NCI-H524 (cell line): Measurements from ENCODE around the gene ZNF70.
A peak's percentile ranks its signal among the peaks of the same experiment; 100 is the strongest.

ENCODE experiments used
- DNase-seq, 2 experiments: peaks; one replicate each; lab custom pipeline; 2025; lab: John Stamatoyannopoulos, UW

ZNF70 gene

DNA sequence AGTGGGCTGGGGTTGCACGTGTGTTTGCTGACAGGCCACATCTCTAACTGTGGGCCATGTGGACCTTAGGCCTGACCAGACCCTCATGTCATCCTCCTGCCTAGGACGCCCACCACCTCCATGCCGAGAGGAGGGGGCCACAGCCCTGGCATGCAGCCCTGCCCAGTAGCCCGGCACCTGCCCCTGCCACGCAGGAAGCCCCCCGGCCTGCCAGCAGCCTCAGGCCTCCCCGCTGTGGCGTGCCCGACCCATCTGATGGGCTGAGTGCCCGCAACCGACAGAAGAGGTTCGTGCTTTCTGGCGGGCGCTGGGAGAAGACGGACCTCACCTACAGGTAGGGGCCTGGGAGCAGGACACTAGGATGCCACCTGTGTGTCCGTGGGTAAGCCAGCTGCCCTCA is 28.2 kb upstream of the ZNF70 start:
- no peak for DNase-seq

DNA sequence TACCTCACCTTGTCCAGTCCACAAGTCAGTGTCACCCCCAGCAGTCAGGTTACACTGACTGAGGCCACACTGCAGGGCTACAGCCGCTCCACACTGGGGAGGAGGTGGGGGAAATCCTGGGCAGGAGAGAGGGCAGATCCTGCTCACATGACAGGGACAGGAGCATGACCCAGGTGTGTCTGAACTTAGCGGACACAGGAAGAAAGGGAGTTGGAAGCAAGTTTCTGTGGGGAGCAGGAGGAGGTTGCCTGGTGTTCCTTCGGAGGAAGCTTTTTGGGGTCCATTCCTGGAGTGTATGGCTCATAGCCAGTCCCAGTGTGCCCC is 27.6 kb upstream of the ZNF70 start:
- no peak for DNase-seq

DNA sequence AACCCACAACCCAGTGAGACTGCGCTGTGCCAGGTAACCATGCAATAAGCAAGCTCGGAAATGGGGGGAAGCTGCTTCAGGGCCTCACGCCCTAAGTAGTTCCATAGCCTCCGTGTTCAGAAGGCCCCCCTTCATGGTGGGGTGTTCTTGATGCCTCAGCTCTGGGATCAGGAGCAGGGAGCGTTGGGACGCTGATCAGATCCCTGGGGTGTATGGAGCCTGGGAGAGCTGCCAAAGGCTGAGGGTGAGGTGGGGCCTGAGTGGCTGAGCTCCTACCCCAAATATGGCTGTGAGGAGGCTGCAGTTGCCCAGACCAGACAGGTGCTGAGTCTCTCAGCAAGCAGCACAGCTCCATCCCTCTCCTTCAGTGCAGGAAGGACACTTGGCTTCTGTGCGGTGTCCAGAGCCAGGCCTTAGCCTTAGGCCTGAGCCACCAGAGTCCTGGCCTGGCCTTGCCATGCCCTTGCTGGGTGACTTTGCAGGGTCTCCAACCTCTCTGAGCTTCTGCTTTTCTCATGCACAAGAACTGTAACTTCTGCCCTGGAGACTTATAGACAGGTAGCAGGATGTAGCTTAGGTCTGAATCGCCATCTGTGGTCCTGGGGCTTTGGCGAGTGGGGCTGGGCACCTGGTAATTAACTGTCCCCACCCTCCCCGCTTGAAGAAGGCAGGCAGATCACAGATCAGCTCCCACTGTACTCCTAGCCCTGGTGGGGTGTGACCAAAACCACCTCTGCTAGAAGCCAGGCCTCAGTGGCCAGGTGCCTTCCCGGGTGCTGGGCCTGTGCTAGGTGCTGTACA is 27.1 kb upstream of the ZNF70 start:
- no peak for DNase-seq

DNA sequence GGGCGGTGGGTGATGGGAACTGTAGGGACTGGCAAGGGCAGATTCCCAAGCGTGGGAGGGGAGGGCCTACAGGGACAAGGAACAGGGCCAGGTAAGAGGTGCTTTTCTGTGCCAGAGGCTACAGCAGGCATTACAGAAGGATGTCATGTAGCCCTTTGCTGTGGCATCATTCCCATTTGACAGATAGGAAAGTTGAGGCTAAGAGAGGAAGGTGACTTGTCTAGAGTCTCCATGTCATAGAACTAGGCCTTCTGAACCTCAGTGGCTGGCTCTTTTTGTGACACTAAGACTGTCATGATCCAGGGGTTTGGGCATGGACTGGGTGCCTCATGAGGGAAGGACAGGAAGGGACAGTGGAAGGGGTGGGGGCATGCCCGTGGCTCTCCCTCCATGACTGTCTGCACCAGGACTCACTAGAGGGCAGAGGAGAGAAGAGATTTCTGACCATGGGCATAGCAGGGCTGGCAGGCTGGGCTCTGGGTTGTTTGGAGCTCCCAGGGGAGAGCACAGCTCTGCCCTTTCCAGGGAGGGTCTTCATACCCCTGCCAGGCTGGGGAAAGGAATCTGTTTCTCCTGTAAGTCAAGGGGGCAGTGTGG is 25.0 kb upstream of the ZNF70 start:
- DNase-seq: peak in 1 of 2 experiments; percentile 46

DNA sequence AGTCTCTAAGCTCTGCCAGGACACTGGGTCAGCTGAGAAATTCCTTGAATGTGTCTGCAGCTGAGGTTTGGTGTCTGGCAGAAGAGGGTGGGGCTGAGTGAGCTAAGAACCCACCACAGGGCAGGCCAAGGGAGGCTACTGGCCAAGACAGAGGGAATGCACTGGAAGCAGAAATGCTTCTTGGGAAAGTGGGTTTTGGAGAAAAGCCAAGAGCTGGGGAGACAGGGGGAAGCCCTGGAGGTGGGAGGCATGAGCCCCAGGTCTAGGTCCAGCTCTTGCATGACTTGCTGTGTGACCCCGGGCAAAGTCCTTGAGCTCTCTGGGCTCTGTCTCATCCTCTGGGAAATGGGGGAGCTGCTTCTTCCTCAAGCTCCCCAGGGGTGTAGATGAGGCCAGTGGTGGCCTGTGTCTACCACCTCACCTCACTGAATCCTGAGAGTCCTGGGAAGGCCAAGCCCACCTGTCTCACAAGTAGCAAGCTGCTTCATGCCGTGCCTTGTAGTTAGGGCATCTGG is 24.1 kb upstream of the ZNF70 start:
- DNase-seq: no peak

DNA sequence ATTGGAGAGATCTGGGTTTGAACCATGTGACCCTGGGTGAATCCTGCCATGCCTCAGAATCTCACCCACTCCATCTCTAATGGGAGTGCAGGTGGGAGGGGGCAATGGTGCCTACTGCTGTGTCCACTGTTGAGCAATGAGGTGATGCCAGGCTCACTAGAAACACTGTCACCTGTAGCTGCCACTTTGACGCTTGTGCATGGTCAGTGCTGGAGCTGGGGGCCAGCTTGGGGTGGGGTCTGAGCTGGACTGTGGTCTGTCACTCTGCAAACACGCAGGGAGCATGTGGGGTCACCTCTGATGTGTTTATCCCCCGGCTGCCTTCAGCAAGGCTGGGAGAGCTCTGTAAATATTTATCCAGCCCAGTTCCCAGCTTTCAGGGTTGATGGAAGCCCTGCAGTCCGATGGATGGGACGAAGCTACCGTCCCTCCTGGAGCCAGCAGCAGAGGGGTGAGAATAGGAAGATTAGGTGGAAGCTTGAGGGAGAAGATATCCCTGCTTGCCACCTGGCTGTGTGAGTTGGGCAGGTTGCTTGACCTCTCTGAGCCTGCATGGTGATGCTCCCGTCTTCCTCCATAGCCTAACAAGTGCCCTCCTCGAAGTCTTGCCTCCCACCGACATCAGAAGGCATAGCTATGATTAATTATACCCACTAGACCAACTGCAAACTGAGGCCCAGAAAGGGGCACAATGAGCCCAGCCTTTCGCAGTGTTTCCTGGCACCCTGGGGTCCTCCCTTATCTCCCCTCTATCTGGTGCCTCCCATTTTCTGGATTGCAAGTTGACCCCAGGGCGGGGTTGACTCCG is 23.4 kb upstream of the ZNF70 start:
- no peak for DNase-seq

DNA sequence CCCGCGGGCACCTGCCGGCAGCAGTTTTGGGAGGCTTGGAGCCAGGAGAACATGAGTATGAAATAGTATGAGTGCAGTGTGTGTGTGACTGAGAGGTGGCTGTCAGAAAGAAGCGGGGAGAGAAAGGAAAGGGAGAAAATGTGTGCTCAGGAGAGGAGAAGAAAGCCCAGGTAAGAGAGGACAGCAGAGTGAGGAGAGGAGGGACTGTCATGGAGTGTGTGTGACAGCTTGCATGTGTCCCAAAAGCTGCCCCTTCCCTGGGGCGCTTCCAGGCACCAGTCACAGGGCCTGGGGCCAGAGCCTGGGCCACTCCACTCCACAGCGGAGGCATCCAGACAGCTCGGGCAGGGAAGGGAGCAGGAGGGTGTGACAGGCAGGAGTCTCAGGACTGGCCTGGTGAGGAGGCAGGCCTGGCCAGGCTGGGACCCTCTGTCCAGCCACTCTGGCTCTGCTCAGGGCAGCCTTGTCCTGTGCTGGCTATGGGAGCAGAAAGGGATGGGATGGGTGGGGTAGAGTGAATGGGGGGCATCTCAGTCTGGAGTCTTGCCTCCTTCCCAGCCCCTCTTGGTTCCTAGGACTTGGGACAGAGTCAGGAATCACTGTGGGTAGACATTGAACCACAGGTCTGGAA is 22.7 kb upstream of the ZNF70 start:
- no peak for DNase-seq

DNA sequence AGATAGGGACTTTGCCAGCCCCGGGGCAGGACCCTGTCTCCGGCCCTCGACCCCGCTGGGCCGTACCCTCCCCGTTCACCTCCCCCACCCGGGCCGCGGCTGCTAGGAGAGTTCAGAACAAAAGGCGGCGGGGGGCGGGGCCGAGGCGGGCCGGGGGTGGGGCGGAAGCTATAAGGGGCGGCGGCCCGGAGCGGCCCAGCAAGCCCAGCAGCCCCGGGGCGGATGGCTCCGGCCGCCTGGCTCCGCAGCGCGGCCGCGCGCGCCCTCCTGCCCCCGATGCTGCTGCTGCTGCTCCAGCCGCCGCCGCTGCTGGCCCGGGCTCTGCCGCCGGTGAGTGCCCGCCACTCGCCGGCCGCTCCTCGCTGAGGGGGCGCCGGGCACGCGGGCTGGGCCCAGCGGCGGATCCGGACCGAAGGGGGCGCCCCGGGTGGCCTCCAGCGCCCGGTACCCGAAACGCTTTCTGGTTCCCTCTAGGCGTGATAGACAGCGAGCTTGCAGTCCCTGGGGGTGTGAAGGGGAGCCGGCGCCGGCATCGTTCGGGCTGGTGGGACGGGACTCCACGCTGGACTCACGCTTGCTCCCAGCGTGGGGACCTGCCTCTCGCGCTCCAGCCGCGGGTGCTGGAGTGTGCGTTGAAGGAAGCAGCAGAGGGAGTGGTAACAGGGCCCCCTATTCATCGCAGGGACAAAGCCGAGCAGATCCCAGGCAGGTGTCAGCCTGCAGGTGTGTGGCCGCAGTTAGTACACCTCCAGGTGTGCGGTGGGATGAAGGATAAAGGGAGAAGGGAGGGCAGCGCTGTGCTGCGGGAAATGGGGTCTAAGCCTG is 21.9 kb upstream of the ZNF70 start, which contains the start of gene MMP11:
Gene MMP11, plus strand, starts transcription at position 201 of the 825 bp plus-strand sequence. Its CDS starts 22 bp downstream, at position 223.
- DNase-seq: peak in 1 of 2 experiments; percentile 51

DNA sequence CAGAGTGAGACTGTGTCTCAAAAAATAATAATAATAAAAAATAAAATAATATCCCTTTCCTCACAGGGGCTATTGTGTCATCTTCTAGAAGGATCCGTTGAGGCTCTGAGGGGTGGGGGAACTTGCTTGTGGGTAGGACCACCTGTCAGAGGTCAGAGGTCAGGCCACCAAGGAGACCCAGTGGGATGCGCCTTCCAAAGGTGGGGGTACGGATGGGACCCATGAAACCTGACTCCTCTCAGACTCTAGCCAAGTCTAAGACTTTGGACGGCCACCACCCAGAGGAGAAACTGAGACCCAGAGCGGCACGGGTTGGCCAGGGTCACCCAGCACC is 21.4 kb upstream of the ZNF70 start:
- no peak for DNase-seq

DNA sequence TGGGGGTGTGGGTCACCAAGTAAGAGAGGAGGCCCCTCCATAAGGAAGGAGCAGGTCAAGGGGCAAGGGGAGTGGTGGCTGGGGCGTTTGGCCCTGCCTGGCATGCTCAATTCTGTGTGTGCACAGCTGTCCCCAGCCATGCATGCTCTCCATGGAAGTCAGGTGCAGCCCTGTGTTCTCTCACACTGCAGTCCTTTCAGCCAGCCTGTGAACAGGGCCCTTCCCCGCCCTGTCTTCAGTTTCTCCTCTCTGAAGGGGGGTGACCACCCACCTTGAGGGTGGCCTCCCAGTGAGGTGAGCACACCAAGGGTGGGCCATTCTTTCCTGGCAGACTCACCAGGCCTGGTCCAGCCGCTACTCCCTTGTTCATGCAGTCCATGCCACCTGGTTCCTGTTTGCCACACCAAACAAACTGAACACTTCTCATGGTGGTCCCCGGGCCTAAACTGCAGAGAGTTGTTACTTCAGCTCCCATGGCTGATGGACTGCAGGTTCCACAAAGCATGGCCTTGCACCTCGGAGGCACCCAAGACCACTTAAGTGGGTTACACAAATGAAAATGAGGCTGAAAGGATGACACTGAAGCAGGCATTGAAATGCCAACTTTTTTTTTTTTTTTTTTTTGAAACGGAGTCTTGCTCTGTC is 18.5 kb upstream of the ZNF70 start:
- DNase-seq: no peak

DNA sequence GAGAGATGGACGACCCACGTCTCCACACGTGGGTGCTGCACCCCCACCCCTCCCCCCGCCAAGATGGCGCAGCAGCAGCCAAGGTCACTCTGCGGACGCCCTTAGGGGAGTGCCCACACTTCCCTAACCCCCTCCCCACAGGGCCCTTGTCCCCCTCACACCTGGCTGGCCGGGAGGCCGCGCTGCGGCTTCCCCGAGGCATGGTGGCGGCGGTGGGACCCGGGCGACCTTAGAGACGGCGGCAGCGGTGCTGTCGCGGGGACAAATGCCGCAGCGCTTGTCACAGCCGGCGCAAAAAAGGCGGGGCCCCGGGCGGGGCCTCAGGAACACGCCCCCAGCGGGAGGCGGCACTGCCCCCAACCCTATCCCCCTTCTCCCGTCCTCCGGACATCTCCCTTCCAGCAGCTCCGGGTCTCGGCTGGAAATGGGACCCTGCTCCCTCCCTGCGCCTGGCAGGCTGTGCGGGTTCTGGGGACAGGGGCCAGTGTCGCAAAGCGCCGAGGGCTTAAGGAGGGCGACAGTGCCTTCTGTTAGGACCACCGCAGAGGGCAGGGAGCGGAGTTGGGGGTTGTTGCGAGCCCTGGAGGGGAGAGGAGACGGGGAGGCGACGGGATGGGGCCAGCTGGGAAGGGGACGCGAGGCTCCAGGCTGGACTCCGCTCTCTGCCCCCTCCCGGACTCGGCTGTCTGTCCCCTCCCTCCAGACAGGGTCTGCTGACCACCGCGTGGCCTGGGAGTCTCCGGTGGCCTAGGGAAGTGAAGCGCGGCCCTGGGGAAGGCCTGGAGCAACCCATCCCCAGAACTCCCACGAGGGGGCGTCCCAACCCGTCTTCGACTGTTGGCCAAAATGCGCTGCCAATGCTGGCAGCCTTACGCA is 17.0 kb upstream of the ZNF70 start, which contains the start of gene CHCHD10:
Gene CHCHD10, minus strand, starts transcription at position 300 of the 876 bp plus-strand sequence. Its CDS starts 98 bp downstream, at position 202.
- DNase-seq: peak; percentile 80 to 86

DNA sequence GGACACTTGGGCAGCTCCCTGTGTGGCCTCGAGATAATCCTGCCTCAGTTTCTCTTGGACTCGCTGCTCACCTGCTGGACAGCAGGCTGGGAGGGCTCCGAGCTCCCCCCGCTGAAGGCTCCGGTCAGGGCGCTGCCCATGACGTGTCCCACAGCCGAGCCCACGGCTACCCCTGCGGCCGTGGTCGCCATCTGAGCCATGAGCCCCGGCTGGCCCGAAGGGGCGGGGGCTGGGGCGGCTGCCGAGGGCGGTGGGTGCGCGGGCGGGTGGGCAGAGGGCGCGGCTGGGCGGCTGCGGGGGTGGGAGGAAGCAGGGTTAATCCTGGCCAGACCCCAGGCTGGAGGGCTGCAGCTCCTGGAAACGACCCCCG is 16.4 kb upstream of the ZNF70 start:
- no peak for DNase-seq

DNA sequence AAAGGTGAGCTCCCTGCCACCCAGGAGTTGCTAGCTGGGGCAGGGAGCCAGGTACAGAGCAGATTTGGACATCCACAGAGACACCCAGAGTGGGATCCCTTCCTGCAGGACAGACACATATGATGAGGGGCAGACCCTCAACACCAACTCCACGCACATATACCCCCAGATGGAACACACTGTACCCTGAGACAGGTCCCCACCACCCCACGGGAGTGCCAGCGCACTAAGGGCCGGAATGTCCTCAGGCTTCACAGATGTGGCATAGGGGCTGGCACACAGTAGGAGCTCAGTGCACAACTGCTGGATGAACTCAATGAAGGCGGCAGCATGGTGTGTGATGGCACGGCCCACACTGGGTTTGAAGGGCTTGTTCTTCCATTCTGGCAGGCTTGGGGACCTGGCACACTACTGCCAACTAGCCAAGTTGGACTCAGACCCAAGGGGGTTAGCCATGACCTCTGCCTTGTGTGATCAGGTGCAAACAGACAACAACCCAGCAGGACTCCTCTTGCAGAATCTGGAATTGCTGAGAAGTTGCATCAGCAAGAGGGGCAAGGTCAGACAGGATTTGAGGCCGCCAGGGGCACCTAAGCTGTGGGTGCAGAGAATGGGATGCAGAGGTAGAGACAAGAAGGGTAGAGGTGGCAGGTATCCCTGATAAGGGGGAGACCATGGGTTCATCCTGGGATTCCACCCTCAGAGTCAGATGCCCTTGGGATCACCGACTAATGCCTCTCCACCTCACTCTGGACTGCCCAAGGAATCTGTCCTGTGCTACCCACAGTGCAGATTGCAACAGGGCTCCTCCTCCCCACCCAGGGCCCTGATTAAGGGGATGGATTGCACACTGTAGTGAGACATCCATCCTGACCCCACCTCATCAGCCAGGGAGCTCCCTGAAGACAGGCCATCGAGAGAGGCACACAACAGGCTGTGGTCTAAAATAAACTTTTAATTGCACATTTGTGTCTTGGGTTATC is 14.3 kb upstream of the ZNF70 start:
- no peak for DNase-seq

DNA sequence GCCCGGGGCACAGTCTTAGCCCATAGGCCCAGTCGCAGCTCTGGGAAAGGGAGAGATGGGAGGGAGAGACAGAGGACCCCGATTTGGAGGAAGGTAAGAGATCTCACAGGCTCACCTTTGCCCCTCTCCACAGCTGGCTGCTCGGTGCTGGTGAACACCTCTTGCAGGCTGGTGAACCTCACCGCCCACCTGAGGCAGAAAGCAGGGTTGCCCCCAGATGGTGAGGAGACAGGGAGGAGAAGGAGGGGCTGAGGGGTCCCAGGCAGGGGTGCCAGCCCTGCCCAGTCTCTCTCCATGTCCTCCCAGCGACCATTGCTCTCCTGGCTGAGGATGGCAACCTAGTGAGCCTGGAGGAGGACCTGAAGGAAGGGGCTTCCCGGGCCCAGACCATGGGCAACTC is 13.0 kb upstream of the ZNF70 start:
- DNase-seq: no peak

DNA sequence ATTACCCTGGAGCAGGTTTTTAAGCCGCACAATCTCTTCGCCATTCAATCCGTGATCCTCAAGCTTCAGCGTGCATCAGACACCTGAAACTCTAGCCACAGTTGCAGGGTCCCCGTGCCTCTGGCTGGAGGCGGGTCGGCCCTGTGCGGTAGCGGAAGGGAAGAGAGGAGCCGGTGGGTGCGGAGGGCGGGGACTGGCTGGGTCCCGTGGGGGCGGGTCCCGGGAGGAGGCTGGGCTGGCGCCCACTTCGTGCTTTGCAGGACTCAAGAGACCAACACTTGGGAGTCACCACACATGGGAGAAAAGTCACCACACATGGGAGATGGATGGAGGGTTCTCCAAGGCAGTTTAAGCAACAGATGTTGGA is 12.7 kb upstream of the ZNF70 start:
- DNase-seq: no peak

DNA sequence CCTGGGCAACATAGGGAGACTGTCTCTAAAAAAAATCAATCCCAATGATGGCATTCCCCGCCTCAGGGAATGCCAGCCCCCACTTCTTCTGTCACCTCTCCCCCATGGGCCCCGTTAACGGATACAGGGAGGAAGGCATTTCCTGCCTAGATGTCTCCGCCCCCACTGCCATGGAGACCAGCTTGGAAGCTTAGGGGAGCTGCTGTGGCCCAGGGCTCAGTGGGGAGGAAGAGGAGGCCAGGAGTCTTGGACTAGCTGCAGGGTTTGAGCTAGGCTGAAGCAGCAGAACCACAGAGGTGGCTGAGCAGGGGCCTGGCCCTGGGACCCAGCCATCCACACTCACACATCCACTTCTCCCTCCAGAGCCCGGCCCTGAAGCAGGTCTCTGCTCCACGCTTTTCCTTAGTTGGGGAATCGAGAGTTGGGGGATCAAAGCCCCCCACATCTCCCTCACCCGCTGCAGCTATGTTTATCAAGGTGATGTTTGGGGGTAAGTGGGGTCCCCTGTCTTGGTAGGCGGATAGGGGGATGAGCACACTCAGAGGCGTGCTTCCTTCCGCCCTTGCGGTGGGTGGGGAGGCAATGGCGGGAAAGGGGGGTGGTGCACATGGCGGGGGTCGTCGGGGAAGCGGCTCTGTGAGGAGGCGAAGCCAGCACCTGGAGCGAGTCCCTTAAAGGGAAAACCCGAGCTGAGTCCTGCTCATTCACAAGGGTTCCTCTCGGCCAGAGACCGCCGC is 12.1 kb upstream of the ZNF70 start, which contains the start of gene C22orf15:
Gene C22orf15, plus strand, starts transcription at position 149 of the 737 bp plus-strand sequence. Its CDS starts 317 bp downstream, at position 466.
- DNase-seq: no peak

DNA sequence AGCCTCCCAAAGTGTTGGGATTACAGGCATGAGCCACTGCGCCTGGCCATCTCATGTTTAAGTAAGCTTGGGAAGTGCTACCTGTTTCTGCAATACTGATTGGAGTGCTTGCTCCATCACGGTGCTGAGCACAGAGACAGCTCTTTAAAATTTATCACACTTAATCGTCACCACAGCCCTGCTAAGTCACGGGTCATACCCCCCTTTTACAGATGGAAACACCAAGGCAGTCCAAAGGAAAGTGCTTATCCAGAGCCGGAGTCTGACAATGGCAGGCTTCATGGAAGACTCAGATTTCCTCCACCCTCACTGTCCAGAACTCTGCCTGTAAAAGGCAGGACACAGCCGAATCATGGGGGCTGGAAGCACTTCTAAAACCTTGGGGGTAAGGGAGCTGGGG is 9.1 kb upstream of the ZNF70 start:
- no peak for DNase-seq

DNA sequence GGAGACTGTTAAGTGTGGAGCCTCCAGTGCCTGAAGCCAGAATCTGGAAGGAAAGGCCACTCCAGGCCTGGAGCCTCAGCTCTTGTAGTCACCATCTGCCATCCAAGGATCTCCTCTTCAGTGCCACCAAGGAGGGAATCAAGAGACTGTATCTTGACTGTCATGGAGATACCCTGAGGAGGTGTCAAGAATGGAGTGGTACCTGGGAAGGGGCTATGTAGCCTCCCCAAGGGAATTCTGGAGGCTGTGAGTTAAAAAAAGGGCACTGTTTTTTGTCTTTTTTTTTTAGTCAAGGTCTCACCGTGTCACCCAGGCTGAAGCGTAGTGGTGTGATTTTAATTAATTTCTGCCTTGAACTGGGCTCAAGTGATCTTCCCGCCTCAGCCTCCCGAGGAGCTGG is 8.7 kb upstream of the ZNF70 start:
- DNase-seq: peak in 1 of 2 experiments; percentile 30
